HG02970 (cell line): ENCODE data around the gene RIC8B.

Experiments used
- ATAC-seq: cut with Tn5 transposase; IDR thresholded peaks from one replicate; pipeline ENCODE4 v1.9.1; 2021; ENCODE audit warnings: mild to moderate bottlenecking, moderate library complexity, moderate number of reproducible peaks; ENCODE audit not compliant: unreplicated experiment, low FRiP score

RIC8B gene

GRCh38 chr12:106865683-106866082 lies 91.2 kb downstream of the RIC8B start:
- no peak for ATAC-seq

GRCh38 chr12:106866426-106867080 lies 92.1 kb downstream of the RIC8B start:
- no peak for ATAC-seq

- no peak for ATAC-seq
Measured at GRCh38 chr12:106867651-106868050, 93.2 kb downstream of the RIC8B start.

GRCh38 chr12:106868982-106869700 lies 94.7 kb downstream of the RIC8B start:
- ATAC-seq = no peak

- no peak for ATAC-seq
Measured at GRCh38 chr12:106870116-106870515, 95.6 kb downstream of the RIC8B start.

- ATAC-seq = no peak
Measured at GRCh38 chr12:106871477-106871876, 97.0 kb downstream of the RIC8B start.

GRCh38 chr12:106873983-106874382 lies 99.5 kb downstream of the RIC8B start:
- no peak for ATAC-seq

GRCh38 chr12:106878804-106879203 lies 104.3 kb downstream of the RIC8B start:
- no peak for ATAC-seq

- ATAC-seq = no peak
Measured at GRCh38 chr12:106879612-106880011, 105.1 kb downstream of the RIC8B start.

- ATAC-seq = no peak
Measured at GRCh38 chr12:106883426-106883825, 108.9 kb downstream of the RIC8B start.

- ATAC-seq = no peak
Measured at GRCh38 chr12:106885026-106885425, 110.5 kb downstream of the RIC8B start.

- ATAC-seq = no peak
Measured at GRCh38 chr12:106885541-106886249, 111.2 kb downstream of the RIC8B start.

- ATAC-seq = no peak
Measured at GRCh38 chr12:106886932-106887331, 112.5 kb downstream of the RIC8B start.

GRCh38 chr12:106888348-106888970 lies 114.0 kb downstream of the RIC8B start:
- no peak for ATAC-seq

- no peak for ATAC-seq
Measured at GRCh38 chr12:106889326-106889725, 114.8 kb downstream of the RIC8B start.

GRCh38 chr12:106889950-106890626 lies 115.6 kb downstream of the RIC8B start:
- no peak for ATAC-seq

GRCh38 chr12:106892075-106892474 lies 117.6 kb downstream of the RIC8B start:
- ATAC-seq = no peak

GRCh38 chr12:106893451-106893850 lies 119.0 kb downstream of the RIC8B start:
- no peak for ATAC-seq

GRCh38 chr12:106894774-106895173 lies 120.3 kb downstream of the RIC8B start:
- no peak for ATAC-seq

GRCh38 chr12:106896603-106897002 lies 122.1 kb downstream of the RIC8B start:
- ATAC-seq = no peak

GRCh38 chr12:106897082-106897481 lies 122.6 kb downstream of the RIC8B start:
- ATAC-seq = no peak
